Head of caudate nucleus (tissue), 42 donors: ENCODE results near the gene LRRC8D.

ENCODE experiments used
- DNase-seq, 42 donors: peaks; one replicate each; pipeline versions ENCODE4 v3.0.0 to v3.0.0-alpha.2; 2020 to 2021; ENCODE audit warnings: mixed read lengths in 7 of 42
- intact Hi-C: fragments of 100-400 bp; cut with DNase I; formaldehyde crosslinking; loops from one replicate; pipeline ENCODE4 v1.15.0; 2022

Gene LRRC8D

GRCh38 chr1:89854140-89854539, 33.3 kb downstream of the LRRC8D start:
- intact Hi-C loops: no loop called here
- no peak for DNase-seq

GRCh38 chr1:89855413-89856123, 34.7 kb downstream of the LRRC8D start:
- intact Hi-C loops: no loop called here
- no peak for DNase-seq

- intact Hi-C loops: no loop called here
- no peak for DNase-seq
Measured at GRCh38 chr1:89863165-89863830, 42.5 kb downstream of the LRRC8D start.

- no peak for DNase-seq
- intact Hi-C loops: no loop called here
Measured at GRCh38 chr1:89865498-89866382, 44.9 kb downstream of the LRRC8D start.

- no peak for DNase-seq
- intact Hi-C loops: no loop called here
Measured at GRCh38 chr1:89866568-89866967, 45.7 kb downstream of the LRRC8D start.

GRCh38 chr1:89870998-89871397, 50.2 kb downstream of the LRRC8D start:
- intact Hi-C loops: no loop called here
- no peak for DNase-seq

GRCh38 chr1:89871768-89872473, 51.1 kb downstream of the LRRC8D start:
- intact Hi-C loops: no loop called here
- peak in 10 of 42 donors; percentile 10 to 56 (median 20) for DNase-seq

GRCh38 chr1:89872567-89872966, 51.7 kb downstream of the LRRC8D start:
- intact Hi-C loops: no loop called here
- DNase-seq: no peak

GRCh38 chr1:89873288-89873687, 52.5 kb downstream of the LRRC8D start:
- intact Hi-C loops: no loop called here
- DNase-seq: no peak

GRCh38 chr1:89873770-89874169, 52.9 kb downstream of the LRRC8D start:
- no peak for DNase-seq
- intact Hi-C loops: no loop called here

GRCh38 chr1:89876463-89876862, 55.6 kb downstream of the LRRC8D start:
- intact Hi-C loops: no loop called here
- DNase-seq: no peak

- intact Hi-C loops: no loop called here
- DNase-seq: no peak
Measured at GRCh38 chr1:89877756-89878155, 56.9 kb downstream of the LRRC8D start.

GRCh38 chr1:89878256-89878655, 57.4 kb downstream of the LRRC8D start:
- intact Hi-C loops: no loop called here

GRCh38 chr1:89880679-89881078, 59.8 kb downstream of the LRRC8D start:
- intact Hi-C loops: no loop called here
- no peak for DNase-seq

More at GRCh38 chr1:89878256-89878655, 57.4 kb downstream of the LRRC8D start:
- DNase-seq: no peak

GRCh38 chr1:89881415-89882058, 60.7 kb downstream of the LRRC8D start:
- no peak for DNase-seq
- intact Hi-C loops: no loop called here

GRCh38 chr1:89882348-89883029, 61.7 kb downstream of the LRRC8D start:
- DNase-seq: no peak
- intact Hi-C loops: no loop called here

GRCh38 chr1:89883030-89883379, 62.2 kb downstream of the LRRC8D start:
- intact Hi-C loops: no loop called here
- DNase-seq: no peak
